Measurements from ENCODE around the gene UGT1A4. TPM values are rescaled to one million over a fixed set of nuclear protein-coding genes. Genes with fewer than 3 reads are reported as not detected.

Gene UGT1A4
- total RNA-seq, 1 experiment from 2014 or later: not detected

- H3K56ac ChIP-seq (ENCODE audit: insufficient read length, low read depth, low read length): no peak overlapping the region
- H4K91ac ChIP-seq (ENCODE audit: insufficient read length, low read depth, low read length): no peak overlapping the region
- no peak overlapping the region for H2BK20ac ChIP-seq (ENCODE audit: low read depth, low read length, poor library complexity, severe bottlenecking)
- H2BK15ac ChIP-seq (ENCODE audit: low read depth, low read length): no peak overlapping the region
- no peak overlapping the region for H3K27ac Mint-ChIP-seq
- H2AK5ac ChIP-seq (ENCODE audit: insufficient read length, low read length): no peak overlapping the region
- no peak overlapping the region for H2BK5ac ChIP-seq (ENCODE audit: insufficient read length, low read length)
- no peak overlapping the region for H2AFZ ChIP-seq (ENCODE audit: low read length)
- WGBS (ENCODE audit: extremely low coverage, insufficient read length, low lambda C conversion rate): no CpG with 5 or more reads among the region's 16 CpGs
- no peaks in the 10 kb centered on the region for H4K20me1 ChIP-seq (ENCODE audit: control insufficient read depth, insufficient read depth, insufficient read length)
- H3K27ac ChIP-seq (ENCODE audit: insufficient read length, low read depth, low read length): no peak overlapping the region
- no peaks in the 10 kb centered on the region for H3K23me2 ChIP-seq (ENCODE audit: insufficient read length, low read depth, low read length, poor library complexity, severe bottlenecking)
- peaks cover 8 to 10% of the 10 kb centered on the region in 2 experiments; a peak in 4 of 5 replicates for H3K9me3 Mint-ChIP-seq
- no peak overlapping the region for H3K4me3 Mint-ChIP-seq
- no peak overlapping the region for H3K9ac ChIP-seq (ENCODE audit: extremely low read depth, insufficient read length, low read length)
- no peak overlapping the region for H2BK12ac ChIP-seq (ENCODE audit: insufficient read length, low read depth, low read length)
- no peak overlapping the region for H2BK120ac ChIP-seq (ENCODE audit: low read depth, low read length, poor library complexity, severe bottlenecking)
- H3K4ac ChIP-seq (ENCODE audit: low read depth, low read length): no peak overlapping the region
- peaks cover 5 to 6% of the 10 kb centered on the region in 2 experiments; a peak in 3 of 4 replicates for H3K4me1 Mint-ChIP-seq
- no peak overlapping the region for H4K8ac ChIP-seq (replicated peaks; ENCODE audit: insufficient read length, low read depth, low read length)
- no peak overlapping the region for H3K23ac ChIP-seq (ENCODE audit: insufficient read length, low read depth, low read length)
- TF ChIP-seq CTCF (conservative IDR thresholded peaks at IDR 0.05): no peak
- H3K79me1 ChIP-seq (ENCODE audit: insufficient read depth, low read depth, low read length, poor library complexity, severe bottlenecking): no peaks in the 10 kb centered on the region
- H3K14ac ChIP-seq (ENCODE audit: insufficient read depth, low read length): no peak overlapping the region
- H3K36me3 Mint-ChIP-seq (ENCODE audit: insufficient read depth in 1 of 3, low read depth in 3 of 3): peaks cover 1 to 4% (median 3%) of the 10 kb centered on the region in 3 experiments; a peak in 4 of 7 replicates
- no peaks in the 10 kb centered on the region for H3K27me3 ChIP-seq (ENCODE audit: insufficient read depth, low read length)
- H4K5ac ChIP-seq (ENCODE audit: insufficient read length, low read depth, low read length): no peak overlapping the region
- DNase-seq: no peak
- H3K18ac ChIP-seq (ENCODE audit: insufficient read length, low read depth, low read length): no peak overlapping the region
- no peaks in the 10 kb centered on the region for H3K27me3 Mint-ChIP-seq (ENCODE audit: low read depth)
- H3K9me3 ChIP-seq (ENCODE audit: control insufficient read depth, low read depth, low read length): peaks cover 4% of the 10 kb centered on the region
- H3K4me1 ChIP-seq (ENCODE audit: insufficient read depth, low read length): peaks cover 2% of the 10 kb centered on the region; the same call in 1 of the 2 replicates
- no peaks in the 10 kb centered on the region for H3K79me2 ChIP-seq (ENCODE audit: insufficient read depth, low read length)
- no peak overlapping the region for H3K4me2 ChIP-seq (ENCODE audit: insufficient read depth, insufficient read length, low read length)
- H3T11ph ChIP-seq (ENCODE audit: low read length): no peak overlapping the region
Observed at GRCh38 chr2:233772153-233772552, 53.6 kb downstream of the UGT1A4 start.
